Activated CD4-positive, alpha-beta T cell treated with anti-CD3 and anti-CD28 coated beads, Interleukin-2, amount 10 ng/mL, durations not matched to agents 7 days and 5 days (primary cell): ENCODE data around the gene DSCAM. TPM values are rescaled to one million over a fixed set of nuclear protein-coding genes. Genes with fewer than 3 reads are reported as not detected.

Experiments used
- CTCF ChIA-PET: fragments of 350-600 bp; sonication (Branson Sonifier 250); formaldehyde crosslinking; loops from one replicate; lab custom pipeline; 2021; ENCODE audit warnings: antibody characterized with exemption; lab: Charles Lee
- POLR2A ChIA-PET: fragments of 350-600 bp; sonication (Branson Sonifier 250); formaldehyde crosslinking; loops from one replicate; lab custom pipeline; 2021; ENCODE audit warnings: antibody characterized with exemption; lab: Charles Lee
- DNase-seq: peaks from one replicate; pipeline ENCODE4 v3.0.0-alpha.2; 2020
- H3K27ac Mint-ChIP-seq: one replicate; pipeline ENCODE4 v1.8.0; 2021; ENCODE audit warnings: mild to moderate bottlenecking, moderate library complexity, mixed read lengths
- H3K27me3 Mint-ChIP-seq: one replicate; pipeline ENCODE4 v1.8.0; 2021; ENCODE audit warnings: mixed read lengths
- H3K36me3 Mint-ChIP-seq: one replicate; pipeline ENCODE4 v1.8.0; 2021; ENCODE audit warnings: low read depth, mixed read lengths
- H3K4me1 Mint-ChIP-seq: one replicate; pipeline ENCODE4 v1.8.0; 2021; ENCODE audit warnings: mixed read lengths
- H3K4me3 Mint-ChIP-seq: one replicate; pipeline ENCODE4 v1.8.0; 2021; ENCODE audit warnings: mild to moderate bottlenecking, moderate library complexity, mixed read lengths
- H3K9me3 Mint-ChIP-seq: one replicate; pipeline ENCODE4 v1.8.0; 2021; ENCODE audit warnings: mixed read lengths
- total RNA-seq, 2 experiments: library from RNA; stranded (reverse); gene quantifications; one replicate each; pipeline ENCODE4 v1.2.3, GENCODE V29; 2021

Gene DSCAM
- total RNA-seq, 2 experiments from 2014 or later, result not detected

- Mint-ChIP-seq H3K9me3 (no peaks in the 10 kb centered on the region), H3K36me3 (no peaks in the 10 kb centered on the region), H3K27ac (no peak overlapping the region), H3K4me3 (no peak overlapping the region), H3K4me1 (no peaks in the 10 kb centered on the region), H3K27me3 (no peaks in the 10 kb centered on the region)
- POLR2A ChIA-PET, result no interaction called here
- no peak for DNase-seq
- CTCF ChIA-PET, result interaction anchor here (0.6 kb wide), 1 partner anchor 675 kb away, joined by 3 read pairs; no protein-coding TSS in a partner anchor
Measured at GRCh38 chr21:40393066-40393465, 453.9 kb downstream of the DSCAM start.

GRCh38 chr21:40388046-40388445, 458.9 kb downstream of the DSCAM start:
- POLR2A ChIA-PET, result no interaction called here
- Mint-ChIP-seq H3K4me3 (no peak overlapping the region), H3K27me3 (no peaks in the 10 kb centered on the region), H3K9me3 (no peaks in the 10 kb centered on the region), H3K4me1 (no peaks in the 10 kb centered on the region), H3K36me3 (no peaks in the 10 kb centered on the region), H3K27ac (no peak overlapping the region)
- CTCF ChIA-PET, result no interaction called here
- DNase-seq, result no peak

DNA sequence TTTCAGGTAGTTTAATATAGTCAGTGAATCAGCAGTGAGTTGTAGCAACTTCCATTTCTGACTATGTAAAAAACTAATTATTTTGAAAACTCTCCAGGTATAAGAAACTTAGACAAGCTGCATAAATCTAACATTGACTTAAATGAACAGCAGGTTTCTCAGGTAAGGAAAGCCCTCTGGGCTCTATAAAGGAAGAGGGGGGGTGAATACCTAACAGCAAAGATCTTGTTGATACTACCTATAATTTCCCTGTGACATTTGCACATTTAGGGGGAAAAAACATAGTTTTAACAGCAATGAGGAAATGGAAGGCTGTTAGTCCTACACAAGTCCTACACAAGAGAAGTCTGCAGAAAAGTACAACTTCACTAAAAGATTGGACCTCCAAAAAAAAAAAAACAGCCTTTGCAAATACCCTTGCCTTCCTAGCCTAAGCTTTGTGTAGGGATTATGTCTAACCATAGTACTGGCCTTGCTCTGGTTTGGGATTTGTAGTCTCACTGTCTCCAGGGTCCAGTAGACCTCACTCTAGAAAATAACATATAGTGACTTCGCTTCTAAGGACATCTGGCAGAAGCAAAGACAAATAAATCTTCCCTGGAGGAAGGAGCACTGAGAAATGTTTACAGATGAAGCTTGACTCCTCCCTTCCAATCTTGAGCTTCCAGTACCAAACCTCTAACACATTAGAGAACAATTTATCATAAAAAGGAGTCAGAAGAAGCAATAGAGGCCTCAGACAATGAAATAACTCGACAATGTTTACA, 459.8 kb downstream of the DSCAM start:
- POLR2A ChIA-PET, result no interaction called here
- Mint-ChIP-seq H3K4me1 (no peaks in the 10 kb centered on the region), H3K9me3 (no peaks in the 10 kb centered on the region), H3K27ac (no peak overlapping the region), H3K36me3 (no peaks in the 10 kb centered on the region), H3K4me3 (no peak overlapping the region), H3K27me3 (no peaks in the 10 kb centered on the region)
- CTCF ChIA-PET, result interaction anchor here (1.2 kb wide), 1 partner anchor 11 kb away, joined by 4 read pairs; no protein-coding TSS in a partner anchor
- DNase-seq, result no peak

- H3K27me3 Mint-ChIP-seq, result no peaks in the 10 kb centered on the region
Measured at GRCh38 chr21:40386294-40386911, 460.6 kb downstream of the DSCAM start.

GRCh38 chr21:40385883-40386282, 461.1 kb downstream of the DSCAM start:
- H3K9me3 Mint-ChIP-seq, result no peaks in the 10 kb centered on the region
- no peak overlapping the region for H3K27ac Mint-ChIP-seq
- ChIA-PET POLR2A (no interaction called here), CTCF (interaction anchor here (1.2 kb wide), 1 partner anchor 10 kb away, joined by 4 read pairs; no protein-coding TSS in a partner anchor)
- no peaks in the 10 kb centered on the region for H3K36me3 Mint-ChIP-seq
- H3K27me3 Mint-ChIP-seq, result no peaks in the 10 kb centered on the region
- H3K4me3 Mint-ChIP-seq, result no peak overlapping the region
- no peak for DNase-seq
- no peaks in the 10 kb centered on the region for H3K4me1 Mint-ChIP-seq

More at GRCh38 chr21:40386294-40386911, 460.6 kb downstream of the DSCAM start:
- H3K36me3 Mint-ChIP-seq, result no peaks in the 10 kb centered on the region
- H3K27ac Mint-ChIP-seq, result no peak overlapping the region
- DNase-seq, result peak; percentile 40
- no peaks in the 10 kb centered on the region for H3K4me1 Mint-ChIP-seq
- ChIA-PET POLR2A (no interaction called here), CTCF (interaction anchor here (1.2 kb wide), 1 partner anchor 10 kb away, joined by 4 read pairs; no protein-coding TSS in a partner anchor)
- no peak overlapping the region for H3K4me3 Mint-ChIP-seq
- H3K9me3 Mint-ChIP-seq, result no peaks in the 10 kb centered on the region

GRCh38 chr21:40383951-40384350, 463.0 kb downstream of the DSCAM start:
- CTCF ChIA-PET, result no interaction called here
- H3K27ac Mint-ChIP-seq, result no peak overlapping the region

GRCh38 chr21:40381111-40381510, 465.8 kb downstream of the DSCAM start:
- CTCF ChIA-PET, result no interaction called here
- H3K4me3 Mint-ChIP-seq, result no peak overlapping the region
- no peaks in the 10 kb centered on the region for H3K36me3 Mint-ChIP-seq
- no peaks in the 10 kb centered on the region for H3K4me1 Mint-ChIP-seq
- H3K9me3 Mint-ChIP-seq, result no peaks in the 10 kb centered on the region
- DNase-seq, result no peak
- H3K27ac Mint-ChIP-seq, result no peak overlapping the region
- POLR2A ChIA-PET, result no interaction called here
- H3K27me3 Mint-ChIP-seq, result no peaks in the 10 kb centered on the region

More at GRCh38 chr21:40383951-40384350, 463.0 kb downstream of the DSCAM start:
- H3K4me1 Mint-ChIP-seq, result no peaks in the 10 kb centered on the region
- DNase-seq, result no peak
- H3K9me3 Mint-ChIP-seq, result no peaks in the 10 kb centered on the region
- H3K27me3 Mint-ChIP-seq, result no peaks in the 10 kb centered on the region
- POLR2A ChIA-PET, result no interaction called here
- H3K4me3 Mint-ChIP-seq, result no peak overlapping the region
- H3K36me3 Mint-ChIP-seq, result no peaks in the 10 kb centered on the region

DNA sequence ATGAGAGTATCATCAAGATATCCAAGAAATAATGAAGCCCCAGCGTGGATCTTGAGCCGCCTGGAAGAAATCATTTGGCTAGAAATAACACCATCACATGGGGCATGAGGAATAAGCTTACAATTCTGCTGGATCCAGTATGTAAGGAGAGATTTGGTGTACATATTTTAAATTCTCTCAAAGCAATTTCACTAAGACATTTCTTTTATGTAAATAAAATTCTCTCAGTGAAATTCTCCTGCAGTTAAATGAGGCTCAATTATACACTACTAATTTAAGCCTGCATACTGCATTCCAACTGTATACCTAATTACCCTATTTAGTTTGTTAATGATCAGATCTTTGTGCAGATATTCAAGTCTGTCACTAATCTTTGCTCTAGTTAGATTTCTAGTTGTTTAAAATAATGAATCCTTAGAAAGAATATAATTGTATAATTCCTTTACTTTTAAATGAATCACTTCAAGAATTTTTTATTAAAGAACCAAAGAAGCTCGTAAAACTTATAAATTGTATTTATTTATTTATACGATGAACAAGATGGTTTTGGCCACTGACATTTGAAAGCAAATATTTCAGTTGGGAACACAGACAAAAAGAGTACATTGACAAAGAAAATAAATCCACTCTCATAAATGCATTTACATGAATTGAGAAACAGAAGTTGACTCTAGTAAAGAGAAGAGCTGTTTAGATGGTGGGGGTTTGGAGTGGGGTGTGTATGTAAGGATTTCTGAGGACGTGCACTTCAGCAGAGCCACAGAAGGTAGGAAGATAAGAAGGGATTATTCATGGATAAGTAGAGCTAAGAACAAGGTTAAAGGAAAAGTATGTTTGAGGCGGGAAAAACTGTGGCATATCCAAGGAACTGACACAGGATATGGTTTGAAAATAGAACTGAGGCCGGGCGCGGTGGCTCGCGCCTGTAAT, 466.8 kb downstream of the DSCAM start:
- no peaks in the 10 kb centered on the region for H3K4me1 Mint-ChIP-seq
- H3K36me3 Mint-ChIP-seq, result no peaks in the 10 kb centered on the region
- no peaks in the 10 kb centered on the region for H3K27me3 Mint-ChIP-seq
- DNase-seq, result no peak
- POLR2A ChIA-PET, result no interaction called here
- no peaks in the 10 kb centered on the region for H3K9me3 Mint-ChIP-seq
- no peak overlapping the region for H3K27ac Mint-ChIP-seq
- CTCF ChIA-PET, result no interaction called here
- no peak overlapping the region for H3K4me3 Mint-ChIP-seq

- no peaks in the 10 kb centered on the region for H3K27me3 Mint-ChIP-seq
- POLR2A ChIA-PET, result no interaction called here
Measured at GRCh38 chr21:40377135-40377534, 469.8 kb downstream of the DSCAM start.

DNA sequence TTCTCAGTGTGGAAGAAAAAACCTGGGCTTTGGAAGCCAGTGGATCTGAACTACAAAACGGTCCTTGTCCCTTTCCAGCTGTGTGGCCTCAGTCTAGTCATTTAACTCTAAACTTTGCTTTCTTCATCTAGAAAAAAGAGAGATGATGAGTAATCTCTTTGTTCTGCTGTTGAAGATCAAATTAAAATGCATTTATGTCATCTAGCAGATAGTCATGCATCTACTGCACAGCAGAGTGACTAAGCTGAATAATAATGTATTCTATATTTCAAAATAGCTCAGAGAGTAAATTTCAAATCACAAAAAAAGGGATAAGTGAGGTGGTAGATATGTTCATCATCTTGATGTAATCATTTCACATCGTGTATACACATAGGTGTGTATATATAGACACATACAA, 473.2 kb downstream of the DSCAM start:
- no peak overlapping the region for H3K4me3 Mint-ChIP-seq
- POLR2A ChIA-PET, result no interaction called here
- H3K27ac Mint-ChIP-seq, result no peak overlapping the region
- no peaks in the 10 kb centered on the region for H3K36me3 Mint-ChIP-seq
- H3K4me1 Mint-ChIP-seq, result no peaks in the 10 kb centered on the region
- H3K27me3 Mint-ChIP-seq, result no peaks in the 10 kb centered on the region
- CTCF ChIA-PET, result no interaction called here
- no peak for DNase-seq
- no peaks in the 10 kb centered on the region for H3K9me3 Mint-ChIP-seq

More at GRCh38 chr21:40377135-40377534, 469.8 kb downstream of the DSCAM start:
- no peak overlapping the region for H3K27ac Mint-ChIP-seq
- H3K36me3 Mint-ChIP-seq, result no peaks in the 10 kb centered on the region
- H3K9me3 Mint-ChIP-seq, result no peaks in the 10 kb centered on the region
- no peak overlapping the region for H3K4me3 Mint-ChIP-seq
- DNase-seq, result no peak
- H3K4me1 Mint-ChIP-seq, result no peaks in the 10 kb centered on the region
- CTCF ChIA-PET, result interaction anchor here (1.4 kb wide), 1 partner anchor 9 kb away, joined by 4 read pairs; no protein-coding TSS in a partner anchor

GRCh38 chr21:40372506-40372905, 474.5 kb downstream of the DSCAM start:
- ChIA-PET CTCF (no interaction called here), POLR2A (interaction anchor here (0.6 kb wide), 1 partner anchor 209 kb away, joined by 3 read pairs; no protein-coding TSS in a partner anchor)
- no peak overlapping the region for H3K4me3 Mint-ChIP-seq
- no peaks in the 10 kb centered on the region for H3K27me3 Mint-ChIP-seq
- H3K9me3 Mint-ChIP-seq, result no peaks in the 10 kb centered on the region
- H3K27ac Mint-ChIP-seq, result no peak overlapping the region
- no peak for DNase-seq
- no peaks in the 10 kb centered on the region for H3K4me1 Mint-ChIP-seq
- no peaks in the 10 kb centered on the region for H3K36me3 Mint-ChIP-seq

DNA sequence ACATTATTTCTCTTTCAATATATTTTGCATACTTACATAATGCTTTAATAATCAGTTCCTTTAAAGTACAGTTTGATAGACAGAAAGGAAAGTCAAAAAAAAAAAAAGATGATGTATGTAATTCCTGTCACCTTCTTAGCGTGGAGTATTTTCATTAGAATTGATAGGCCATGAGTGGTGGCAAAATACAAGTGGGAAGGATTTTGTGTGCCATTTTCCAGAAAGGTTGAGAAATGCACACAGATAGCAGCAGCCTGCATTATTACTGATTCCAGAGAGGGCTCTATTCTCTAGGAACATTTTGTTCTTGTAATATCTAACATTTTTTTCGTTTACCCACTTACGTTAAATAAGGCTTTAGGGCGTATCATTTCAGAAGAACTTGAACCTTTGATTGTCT, 475.6 kb downstream of the DSCAM start:
- Mint-ChIP-seq H3K4me1 (no peaks in the 10 kb centered on the region), H3K36me3 (no peaks in the 10 kb centered on the region), H3K27ac (no peak overlapping the region), H3K4me3 (no peak overlapping the region), H3K9me3 (no peaks in the 10 kb centered on the region), H3K27me3 (no peaks in the 10 kb centered on the region)
- no peak for DNase-seq
- ChIA-PET POLR2A (no interaction called here), CTCF (interaction anchor here (0.5 kb wide), 1 partner anchor 701 kb away, joined by 3 read pairs; no protein-coding TSS in a partner anchor)
